Coronary artery (tissue), 2 donors: Measurements from ENCODE around the gene ENOX1.

Experiments used
- DNase-seq: peaks from one replicate; pipeline ENCODE4 v3.0.0-alpha.2; 2017; ENCODE audit warnings: low spot score
- H3K27ac ChIP-seq, 2 donors: fragments of 200-600 bp; sonication (generic); one replicate each; pipeline ENCODE4 v1.5.1; 2016 to 2019
- H3K4me3 ChIP-seq: fragments of 200-600 bp; sonication (generic); 2 replicates; pipeline ENCODE4 v1.5.1; 2016; ENCODE audit warnings: mild to moderate bottlenecking, moderate library complexity
- CTCF ChIP-seq: fragments of 200-600 bp; sonication (generic); IDR thresholded peaks from one replicate; pipeline ENCODE4 v1.5.1; 2019; ENCODE audit warnings: antibody characterized with exemption

The ENOX1 gene

GRCh38 chr13:43271152-43271551 lies 515.6 kb downstream of the ENOX1 start:
- no peak for TF ChIP-seq CTCF
- Histone ChIP-seq H3K4me3 (no peak overlapping the region), H3K27ac (no peak overlapping the region)
- no peak for DNase-seq

- Histone ChIP-seq H3K4me3 (no peak overlapping the region), H3K27ac (no peak overlapping the region)
- no peak for TF ChIP-seq CTCF
- DNase-seq = no peak
Observed at GRCh38 chr13:43270130-43270830, 516.5 kb downstream of the ENOX1 start.

GRCh38 chr13:43269037-43269481 lies 517.7 kb downstream of the ENOX1 start:
- no peak for DNase-seq
- TF ChIP-seq CTCF = no peak
- Histone ChIP-seq H3K4me3 (no peak overlapping the region), H3K27ac (no peak overlapping the region)

GRCh38 chr13:43268632-43269031 lies 518.1 kb downstream of the ENOX1 start:
- no peak for DNase-seq
- Histone ChIP-seq H3K27ac (no peak overlapping the region), H3K4me3 (no peak overlapping the region)
- no peak for TF ChIP-seq CTCF

- no peak overlapping the region for H3K27ac ChIP-seq
- no peak overlapping the region for H3K4me3 ChIP-seq
- no peak for DNase-seq
- no peak for TF ChIP-seq CTCF
Observed at GRCh38 chr13:43267916-43268315, 518.9 kb downstream of the ENOX1 start.

- no peak for TF ChIP-seq CTCF
- no peak overlapping the region for H3K27ac ChIP-seq
- H3K4me3 ChIP-seq = no peak overlapping the region
- no peak for DNase-seq
Observed at GRCh38 chr13:43266936-43267615, 519.7 kb downstream of the ENOX1 start.

- Histone ChIP-seq H3K27ac (no peak overlapping the region), H3K4me3 (no peak overlapping the region)
- no peak for DNase-seq
- no peak for TF ChIP-seq CTCF
Observed at GRCh38 chr13:43265028-43265427, 521.7 kb downstream of the ENOX1 start.
